ENCODE data around the gene C1orf226.

Gene C1orf226

DNA sequence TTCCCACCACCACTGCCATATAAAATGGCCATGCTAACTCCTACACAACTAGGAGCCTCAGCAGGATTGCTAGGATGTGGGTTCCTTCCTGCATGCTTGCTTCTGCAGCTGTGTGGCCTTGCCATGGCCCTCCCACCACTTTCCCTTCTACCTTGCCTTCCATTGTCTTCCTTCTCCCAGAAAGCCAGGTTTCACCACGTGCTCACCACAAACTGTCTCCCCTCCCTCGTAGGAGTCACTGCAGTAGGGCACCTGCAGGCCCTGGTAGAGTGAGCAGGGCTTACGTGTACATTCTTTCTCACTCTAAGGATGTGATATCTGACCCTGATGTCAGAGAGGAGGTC is 3.7 kb downstream of the C1orf226 start:
- DNase-seq (ENCODE audit: low read depth): no peak

DNA sequence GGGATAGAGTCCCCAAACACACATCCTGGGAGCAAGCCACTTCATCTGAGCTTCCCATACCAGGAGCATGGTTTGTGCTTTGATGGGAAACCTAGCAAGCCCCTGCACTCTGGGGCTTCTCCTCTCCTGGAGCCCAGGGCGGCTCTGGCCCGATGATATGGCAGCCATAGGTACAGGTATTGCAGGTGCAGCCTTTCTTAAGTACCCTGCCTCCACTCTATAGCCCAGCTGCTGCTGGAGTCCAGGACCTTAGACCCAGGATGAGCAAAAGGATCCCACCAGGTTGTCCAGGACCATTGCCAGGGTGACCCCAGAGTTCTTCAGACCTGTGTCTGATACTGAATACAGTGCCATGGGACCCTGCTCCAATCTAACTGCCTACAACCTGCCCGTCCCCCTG is 4.2 kb downstream of the C1orf226 start:
- DNase-seq (ENCODE audit: low read depth): no peak

DNA sequence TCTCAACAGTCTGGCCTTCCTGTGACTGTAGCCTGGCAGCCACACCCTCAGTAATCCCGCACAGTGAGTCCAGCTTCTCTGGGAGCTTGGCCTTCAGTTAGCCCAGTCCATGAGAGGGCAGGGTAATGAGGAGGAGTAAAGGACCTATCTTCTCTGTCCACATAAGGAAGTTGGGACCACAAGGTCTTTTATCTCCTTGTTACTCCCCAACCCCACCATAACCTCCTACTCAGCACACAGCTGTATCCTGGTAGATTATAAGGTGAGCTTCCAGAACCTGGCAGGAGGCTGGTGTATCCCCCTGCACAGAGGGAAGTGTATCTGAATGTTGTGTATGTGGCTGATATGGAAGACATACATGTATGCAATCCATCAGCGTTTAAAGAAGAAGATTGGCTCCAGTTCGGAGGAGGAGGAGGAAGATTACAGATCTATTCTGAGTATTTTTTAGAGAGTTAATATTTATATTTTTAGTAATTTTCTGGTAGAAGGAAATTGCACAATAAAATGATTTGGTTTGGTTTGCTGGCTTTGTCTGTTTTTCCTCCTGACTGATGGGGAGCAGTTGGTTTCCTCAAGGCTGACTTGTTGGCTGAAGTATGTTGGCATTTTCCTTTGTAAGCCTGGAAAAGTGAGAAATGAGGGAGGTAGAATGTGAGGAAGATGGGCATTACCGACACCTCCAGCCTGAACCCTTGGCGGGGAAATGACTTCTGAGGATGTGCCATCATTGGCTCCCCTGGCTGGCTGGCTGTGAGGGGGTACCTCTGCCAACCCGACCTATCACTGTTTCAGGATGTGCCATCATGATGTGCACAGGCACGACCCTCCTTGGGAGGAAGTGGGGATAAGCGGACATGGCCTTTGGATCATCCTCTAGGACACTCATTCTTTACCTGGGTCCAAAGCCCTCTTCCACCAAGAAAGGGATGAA is 5.0 kb downstream of the C1orf226 start:
- no peak for DNase-seq (ENCODE audit: low read depth)

DNA sequence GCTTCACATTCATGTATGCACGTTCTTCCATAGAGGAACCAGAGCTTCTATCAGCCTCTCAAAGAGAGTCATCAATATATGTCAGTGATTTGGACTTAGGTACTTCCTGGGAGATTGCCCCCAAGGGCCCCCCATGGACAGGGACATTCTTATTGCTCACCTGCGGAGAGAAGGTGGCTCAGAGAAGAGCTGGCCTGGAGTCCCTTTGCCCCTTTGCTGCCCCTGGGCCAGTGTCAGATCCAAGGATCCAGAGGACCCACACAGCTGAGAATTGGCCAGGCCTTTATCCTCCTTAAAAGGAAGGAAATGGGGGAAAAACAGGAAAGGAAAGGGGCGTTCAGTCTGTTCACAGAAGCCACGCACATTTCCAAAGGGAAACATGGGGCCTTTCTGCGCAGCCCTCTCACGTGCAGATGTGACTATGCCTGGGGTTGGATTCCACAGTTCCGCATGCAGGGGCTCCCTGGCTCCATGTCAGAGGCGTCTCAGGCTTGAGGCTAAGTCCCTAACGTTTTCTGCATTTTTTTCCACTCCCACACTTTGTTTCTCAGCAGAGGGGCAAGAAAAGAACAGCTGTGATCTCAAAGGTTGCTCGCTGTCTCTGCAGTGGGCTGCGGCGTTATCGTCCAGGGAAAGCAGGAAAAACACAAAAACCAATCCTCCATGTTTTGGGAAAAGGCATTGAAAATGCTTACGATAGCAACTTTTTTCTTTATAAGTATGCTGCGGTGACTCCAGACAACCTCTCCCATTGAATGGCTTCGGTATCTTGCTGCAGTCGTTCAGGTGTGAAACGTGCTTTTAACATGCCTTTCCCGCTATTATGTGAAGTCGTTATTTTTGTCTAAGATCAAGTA is 5.9 kb downstream of the C1orf226 start:
- DNase-seq (ENCODE audit: low read depth): no peak

GRCh38 chr1:162388083-162388594 is 6.6 kb downstream of the C1orf226 start:
- DNase-seq (ENCODE audit: low read depth): no peak

- no peak for DNase-seq (ENCODE audit: low read depth)
Observed at GRCh38 chr1:162388615-162389014, 7.1 kb downstream of the C1orf226 start.

- DNase-seq (ENCODE audit: low read depth): no peak
Observed at GRCh38 chr1:162389021-162389818, 7.7 kb downstream of the C1orf226 start.

DNA sequence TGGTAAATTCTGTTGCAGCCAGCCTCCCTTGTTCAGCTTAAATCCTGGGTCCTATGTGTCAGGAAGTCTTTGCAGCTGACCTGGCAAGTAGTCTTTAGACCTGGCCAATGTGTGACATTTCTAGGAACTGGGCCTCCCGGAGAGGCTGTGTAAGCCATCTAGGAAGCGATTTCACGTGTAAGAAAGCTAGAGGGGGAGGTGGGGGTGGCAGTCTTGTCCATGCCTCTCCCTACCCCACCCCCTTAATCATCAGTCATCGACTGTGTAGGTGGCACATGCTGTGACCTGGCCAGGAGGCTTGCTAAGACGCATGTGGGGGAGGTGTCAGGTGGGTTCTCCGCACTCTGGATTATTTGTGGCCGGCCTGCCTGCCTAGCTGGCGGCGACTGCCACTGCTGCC is 8.4 kb downstream of the C1orf226 start:
- no peak for DNase-seq (ENCODE audit: low read depth)

DNA sequence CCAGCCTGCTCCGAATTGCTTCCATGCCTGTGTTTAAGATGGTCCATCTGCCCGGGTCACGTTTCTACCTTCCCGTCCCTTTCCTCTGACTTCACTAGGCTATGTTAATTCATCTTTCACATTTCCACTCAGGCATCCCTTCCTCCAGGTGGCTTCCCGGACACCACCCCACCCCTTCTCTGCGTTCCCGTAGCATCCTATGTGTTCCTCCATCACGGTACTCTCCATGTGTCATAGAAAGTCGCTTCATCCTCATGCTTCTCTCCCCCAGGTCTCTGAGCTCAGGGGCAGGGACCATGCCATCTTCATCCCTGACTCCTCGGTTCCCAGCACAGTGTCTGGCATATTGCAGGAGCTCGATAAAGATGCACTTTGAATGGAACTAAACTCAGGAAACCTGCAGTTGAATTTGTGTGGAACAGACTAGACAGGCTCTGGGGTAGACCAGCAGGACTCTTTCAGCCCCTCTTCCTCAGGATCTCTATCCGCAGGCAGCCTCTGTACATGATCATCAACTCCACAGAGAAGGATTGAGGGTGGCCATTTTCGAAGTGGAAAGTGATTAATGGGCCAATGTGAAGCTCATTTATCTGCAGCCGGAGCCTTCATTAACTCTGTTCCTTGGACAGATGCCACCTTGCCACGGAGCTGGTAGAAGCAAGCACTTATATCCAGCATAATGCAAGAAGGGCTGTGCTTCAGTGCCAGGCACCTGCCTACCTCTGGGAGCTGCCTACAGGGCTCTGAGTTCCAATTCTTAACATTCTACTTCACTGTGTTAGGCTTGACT is 9.1 kb downstream of the C1orf226 start:
- DNase-seq (ENCODE audit: low read depth): no peak

DNA sequence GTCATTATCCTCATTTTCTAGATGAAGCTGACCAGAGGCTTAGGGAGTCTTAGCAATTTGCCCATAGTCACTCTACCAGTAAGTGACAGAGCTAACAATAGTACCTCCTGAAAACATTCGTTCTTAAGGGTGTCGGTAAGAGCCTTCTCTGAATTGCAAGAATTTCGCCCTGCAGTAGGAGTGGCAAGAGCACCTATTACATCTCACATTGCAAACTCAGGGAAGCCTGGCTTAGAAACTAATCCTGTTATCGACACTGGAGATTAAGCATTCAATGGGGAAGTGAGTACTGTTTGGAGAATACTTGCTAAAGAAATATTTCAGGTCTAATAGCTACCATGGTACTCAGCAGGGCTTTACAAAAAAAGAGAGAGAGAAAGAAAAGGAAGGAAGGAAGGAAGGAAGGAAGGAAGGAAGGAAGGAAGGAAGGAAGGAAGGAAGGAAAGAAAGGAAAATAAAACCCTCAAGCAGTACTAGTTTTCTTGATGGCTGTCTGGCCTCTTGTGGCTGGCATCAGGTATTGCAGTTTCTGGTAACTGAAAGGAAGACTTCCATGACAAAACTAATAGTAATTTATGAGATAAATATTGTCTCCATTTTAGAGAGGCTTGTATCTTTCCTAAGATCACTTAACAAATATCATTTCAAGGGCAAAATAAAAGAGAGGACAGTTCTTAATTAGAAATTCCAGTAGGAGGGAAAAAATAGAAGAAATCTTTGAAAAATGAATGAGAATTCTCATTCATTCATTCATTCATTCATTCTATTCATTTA is 10.4 kb downstream of the C1orf226 start:
- DNase-seq (ENCODE audit: low read depth): no peak

GRCh38 chr1:162396201-162396906 is 14.8 kb downstream of the C1orf226 start:
- no peak for DNase-seq (ENCODE audit: low read depth)

- no peak for DNase-seq (ENCODE audit: low read depth)
Observed at GRCh38 chr1:162397039-162397448, 15.5 kb downstream of the C1orf226 start.

GRCh38 chr1:162397943-162398560 is 16.5 kb downstream of the C1orf226 start:
- no peak for DNase-seq (ENCODE audit: low read depth)

GRCh38 chr1:162398999-162399580 is 17.6 kb downstream of the C1orf226 start:
- no peak for DNase-seq (ENCODE audit: low read depth)

GRCh38 chr1:162400790-162401355 is 19.3 kb downstream of the C1orf226 start:
- no peak for DNase-seq (ENCODE audit: low read depth)

GRCh38 chr1:162404550-162405160 is 23.1 kb downstream of the C1orf226 start:
- no peak for DNase-seq (ENCODE audit: low read depth)

GRCh38 chr1:162405800-162406199 is 24.3 kb downstream of the C1orf226 start:
- no peak for DNase-seq (ENCODE audit: low read depth)

DNA sequence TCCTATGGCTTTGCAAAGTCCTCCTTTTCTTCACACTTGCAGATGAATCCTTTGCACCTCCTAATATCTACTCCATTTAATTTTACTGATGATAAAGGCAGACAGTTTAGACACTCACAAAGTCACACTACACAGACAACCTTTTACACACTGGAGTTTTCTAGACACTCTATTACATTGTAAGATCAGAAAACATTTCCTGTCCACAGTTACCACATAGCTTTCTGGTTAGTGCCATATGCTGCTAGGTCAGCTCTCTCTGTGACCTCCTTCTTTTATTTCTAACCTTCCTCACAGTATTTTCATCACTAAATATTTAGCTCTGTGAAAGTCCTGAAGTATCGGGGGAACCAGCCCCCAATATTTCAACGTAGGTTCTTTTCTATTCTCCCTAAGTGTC is 25.3 kb downstream of the C1orf226 start:
- DNase-seq (ENCODE audit: low read depth): no peak
